ENCODE measurements around the gene CHD2.

The CHD2 gene

GRCh38 chr15:92932946-92933649, 33.0 kb downstream of the CHD2 start:
- DNase-seq: no peak

GRCh38 chr15:92933831-92934230, 33.7 kb downstream of the CHD2 start:
- no peak for DNase-seq

- DNase-seq: no peak
These were observed 34.6 kb downstream of the CHD2 start for GRCh38 chr15:92934716-92935115.

- no peak for DNase-seq
These were observed 36.0 kb downstream of the CHD2 start for GRCh38 chr15:92936138-92936537.

- DNase-seq: no peak
These were observed 36.6 kb downstream of the CHD2 start for GRCh38 chr15:92936693-92937092.

- DNase-seq: no peak
These were observed 37.8 kb downstream of the CHD2 start for GRCh38 chr15:92937901-92938300.

- DNase-seq: no peak
These were observed 38.3 kb downstream of the CHD2 start for GRCh38 chr15:92938387-92938786.

GRCh38 chr15:92941668-92942067, 41.5 kb downstream of the CHD2 start:
- DNase-seq: no peak

GRCh38 chr15:92942706-92943105, 42.6 kb downstream of the CHD2 start:
- no peak for DNase-seq

GRCh38 chr15:92943581-92943980, 43.5 kb downstream of the CHD2 start:
- DNase-seq: no peak

GRCh38 chr15:92944946-92945521, 44.9 kb downstream of the CHD2 start:
- DNase-seq: no peak

- no peak for DNase-seq
These were observed 47.1 kb downstream of the CHD2 start for GRCh38 chr15:92947071-92947730.

GRCh38 chr15:92949604-92950249, 49.6 kb downstream of the CHD2 start:
- no peak for DNase-seq

GRCh38 chr15:92951800-92952457, 51.8 kb downstream of the CHD2 start:
- peak; percentile 55 for DNase-seq

- no peak for DNase-seq
These were observed 52.3 kb downstream of the CHD2 start for GRCh38 chr15:92952458-92952850.

GRCh38 chr15:92953566-92953965, 53.4 kb downstream of the CHD2 start:
- no peak for DNase-seq

- no peak for DNase-seq
These were observed 53.9 kb downstream of the CHD2 start for GRCh38 chr15:92954002-92954401.

GRCh38 chr15:92954578-92954977, 54.5 kb downstream of the CHD2 start:
- no peak for DNase-seq

GRCh38 chr15:92955706-92956105, 55.6 kb downstream of the CHD2 start:
- no peak for DNase-seq

- DNase-seq: no peak
These were observed 58.0 kb downstream of the CHD2 start for GRCh38 chr15:92958105-92958504.

- DNase-seq: no peak
These were observed 59.1 kb downstream of the CHD2 start for GRCh38 chr15:92959219-92959618.

- no peak for DNase-seq
These were observed 61.0 kb downstream of the CHD2 start for GRCh38 chr15:92960996-92961681.

- no peak for DNase-seq
These were observed 62.8 kb downstream of the CHD2 start for GRCh38 chr15:92962914-92963313.

All from femur (tissue), 1 donor.